Stomach (tissue), 4 donors: Measurements from ENCODE around the gene DMXL1.

Source experiments
- POLR2AphosphoS5 ChIP-seq, 3 donors: sonication (generic); formaldehyde crosslinking; IDR thresholded peaks; one replicate each; pipeline ENCODE4 v1.6.1; 2016; ENCODE audit warnings: antibody characterized with exemption in 3 of 3
- TF ChIP-seq, protein P1 (sequence below), 7 experiments: fragments of 450-650 bp in 4 of 7; fragments of 200-600 bp in 3 of 7; sonication (generic) in 3 of 7; IDR thresholded peaks; one replicate each; pipeline ENCODE4 v1.5.1; 2016 to 2019; ENCODE audit warnings: antibody characterized with exemption in 7 of 7, control low read depth in 2 of 7, mild to moderate bottlenecking in 1 of 7

DNA sequence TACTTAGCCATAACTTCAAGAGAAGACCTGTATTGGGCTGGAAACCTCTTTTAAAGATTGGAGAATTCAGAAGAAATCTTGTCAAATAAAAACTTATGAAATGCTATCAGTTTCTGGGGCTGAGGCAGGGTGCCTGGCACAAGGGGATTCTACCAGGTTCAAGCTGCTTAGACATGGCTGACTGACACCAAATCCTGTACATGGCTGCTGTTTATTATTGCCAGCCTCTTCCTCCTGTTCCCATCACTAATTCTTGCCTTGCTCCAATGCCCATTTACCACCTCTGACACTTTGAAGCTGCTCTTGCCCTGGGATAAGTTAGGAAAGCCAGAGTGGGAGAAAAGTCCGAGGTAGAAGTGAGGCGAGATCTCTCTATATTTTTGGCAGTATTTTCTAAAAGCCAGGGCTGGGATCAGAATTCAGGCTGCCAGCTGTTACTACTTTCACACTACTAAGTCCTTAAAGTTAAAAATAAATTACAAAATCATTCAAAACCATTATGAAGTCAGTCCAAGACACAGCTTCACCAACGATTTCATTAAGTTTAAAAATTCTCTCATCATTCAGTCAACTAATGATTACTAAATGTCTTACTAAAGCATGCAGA lies 218.7 kb downstream of the DMXL1 start:
- no peak for TF ChIP-seq POLR2AphosphoS5 (IDR thresholded peaks at IDR 0.05)
- TF ChIP-seq, protein P1, sequence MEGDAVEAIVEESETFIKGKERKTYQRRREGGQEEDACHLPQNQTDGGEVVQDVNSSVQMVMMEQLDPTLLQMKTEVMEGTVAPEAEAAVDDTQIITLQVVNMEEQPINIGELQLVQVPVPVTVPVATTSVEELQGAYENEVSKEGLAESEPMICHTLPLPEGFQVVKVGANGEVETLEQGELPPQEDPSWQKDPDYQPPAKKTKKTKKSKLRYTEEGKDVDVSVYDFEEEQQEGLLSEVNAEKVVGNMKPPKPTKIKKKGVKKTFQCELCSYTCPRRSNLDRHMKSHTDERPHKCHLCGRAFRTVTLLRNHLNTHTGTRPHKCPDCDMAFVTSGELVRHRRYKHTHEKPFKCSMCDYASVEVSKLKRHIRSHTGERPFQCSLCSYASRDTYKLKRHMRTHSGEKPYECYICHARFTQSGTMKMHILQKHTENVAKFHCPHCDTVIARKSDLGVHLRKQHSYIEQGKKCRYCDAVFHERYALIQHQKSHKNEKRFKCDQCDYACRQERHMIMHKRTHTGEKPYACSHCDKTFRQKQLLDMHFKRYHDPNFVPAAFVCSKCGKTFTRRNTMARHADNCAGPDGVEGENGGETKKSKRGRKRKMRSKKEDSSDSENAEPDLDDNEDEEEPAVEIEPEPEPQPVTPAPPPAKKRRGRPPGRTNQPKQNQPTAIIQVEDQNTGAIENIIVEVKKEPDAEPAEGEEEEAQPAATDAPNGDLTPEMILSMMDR (IDR thresholded peaks at IDR 0.05) = no peak
